Lower lobe of right lung (tissue), 2 donors: Measurements from ENCODE around the gene PLXNA4. TPM values are rescaled to one million over a fixed set of nuclear protein-coding genes. Genes with fewer than 3 reads are reported as not detected.

ENCODE experiments used
- ATAC-seq, 2 donors: fragments of 200-7000 bp; cut with Tn5 transposase; one replicate each; pipeline ENCODE4 v1.9.1; 2020 to 2022; ENCODE audit warnings: mild to moderate bottlenecking in 2 of 2, moderate library complexity in 2 of 2
- DNase-seq: peaks from one replicate; pipeline ENCODE4 v3.0.0-alpha.2; 2020
- H3K27ac ChIP-seq: fragments of 200-600 bp; one replicate; pipeline ENCODE4 v1.8.0; 2022
- H3K27me3 ChIP-seq: fragments of 200-600 bp; one replicate; pipeline ENCODE4 v1.8.0; 2022; ENCODE audit warnings: low read depth
- H3K36me3 ChIP-seq: fragments of 200-600 bp; one replicate; pipeline ENCODE4 v1.8.0; 2022; ENCODE audit warnings: mild to moderate bottlenecking
- H3K4me1 ChIP-seq: fragments of 200-600 bp; one replicate; pipeline ENCODE4 v1.8.0; 2022
- H3K4me3 ChIP-seq: fragments of 200-600 bp; one replicate; pipeline ENCODE4 v1.8.0; 2022; ENCODE audit warnings: mild to moderate bottlenecking
- H3K9me3 ChIP-seq: fragments of 200-600 bp; one replicate; pipeline ENCODE4 v1.8.0; 2022
- intact Hi-C: fragments of 100-400 bp; cut with DNase I; formaldehyde crosslinking; loops from one replicate; pipeline ENCODE4 v1.11.0; 2022
- total RNA-seq: library from RNA; stranded (reverse); fragmentation: NEBNext Ultra II Directional; extraction: Animal tissue kit (Norgen Biotek cat#: 25700); gene quantifications from one replicate; pipeline ENCODE4 v1.2.1, GENCODE V29; 2021
- TF ChIP-seq, protein P1 (sequence below): fragments of 200-600 bp; IDR thresholded peaks from one replicate; pipeline ENCODE4 v1.8.0; 2022; ENCODE audit warnings: antibody characterized with exemption, mild to moderate bottlenecking
- donor health status: DM: no; HTN: yes; CAD: no; lungs with severe emphysema.

The PLXNA4 gene
- total RNA-seq, 1 donor from 2014 or later = 4.3 TPM

DNA sequence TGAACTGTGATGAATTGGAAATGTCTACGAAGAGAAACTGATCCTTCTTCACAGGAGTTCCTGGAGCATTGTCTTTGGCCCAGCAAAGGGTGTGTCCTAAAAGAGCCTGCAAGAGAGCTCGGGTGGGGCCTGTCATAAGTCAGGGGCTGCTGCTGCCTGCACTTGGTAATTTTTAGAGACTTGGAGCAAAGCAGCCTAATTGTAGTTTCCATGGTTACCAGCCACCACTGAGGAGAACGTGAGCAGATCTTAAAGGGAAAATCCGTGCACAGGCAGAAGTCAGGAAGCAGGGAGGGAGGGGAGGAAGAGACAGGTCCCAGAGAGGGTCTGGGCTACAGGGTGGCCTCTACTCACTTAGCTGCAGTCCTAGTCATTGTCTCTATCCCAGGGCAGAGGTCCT lies 463.6 kb downstream of the PLXNA4 start:
- H3K27me3 ChIP-seq = no peaks in the 10 kb centered on the region
- intact Hi-C loops = no loop called here
- no peaks in the 10 kb centered on the region for H3K9me3 ChIP-seq
- no peak overlapping the region for H3K27ac ChIP-seq
- TF ChIP-seq, protein P1, sequence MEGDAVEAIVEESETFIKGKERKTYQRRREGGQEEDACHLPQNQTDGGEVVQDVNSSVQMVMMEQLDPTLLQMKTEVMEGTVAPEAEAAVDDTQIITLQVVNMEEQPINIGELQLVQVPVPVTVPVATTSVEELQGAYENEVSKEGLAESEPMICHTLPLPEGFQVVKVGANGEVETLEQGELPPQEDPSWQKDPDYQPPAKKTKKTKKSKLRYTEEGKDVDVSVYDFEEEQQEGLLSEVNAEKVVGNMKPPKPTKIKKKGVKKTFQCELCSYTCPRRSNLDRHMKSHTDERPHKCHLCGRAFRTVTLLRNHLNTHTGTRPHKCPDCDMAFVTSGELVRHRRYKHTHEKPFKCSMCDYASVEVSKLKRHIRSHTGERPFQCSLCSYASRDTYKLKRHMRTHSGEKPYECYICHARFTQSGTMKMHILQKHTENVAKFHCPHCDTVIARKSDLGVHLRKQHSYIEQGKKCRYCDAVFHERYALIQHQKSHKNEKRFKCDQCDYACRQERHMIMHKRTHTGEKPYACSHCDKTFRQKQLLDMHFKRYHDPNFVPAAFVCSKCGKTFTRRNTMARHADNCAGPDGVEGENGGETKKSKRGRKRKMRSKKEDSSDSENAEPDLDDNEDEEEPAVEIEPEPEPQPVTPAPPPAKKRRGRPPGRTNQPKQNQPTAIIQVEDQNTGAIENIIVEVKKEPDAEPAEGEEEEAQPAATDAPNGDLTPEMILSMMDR = no peak
- DNase-seq = no peak
- no peaks in the 10 kb centered on the region for H3K4me1 ChIP-seq
- H3K4me3 ChIP-seq = no peak overlapping the region
- no peaks in the 10 kb centered on the region for H3K36me3 ChIP-seq
- no peak for ATAC-seq

DNA sequence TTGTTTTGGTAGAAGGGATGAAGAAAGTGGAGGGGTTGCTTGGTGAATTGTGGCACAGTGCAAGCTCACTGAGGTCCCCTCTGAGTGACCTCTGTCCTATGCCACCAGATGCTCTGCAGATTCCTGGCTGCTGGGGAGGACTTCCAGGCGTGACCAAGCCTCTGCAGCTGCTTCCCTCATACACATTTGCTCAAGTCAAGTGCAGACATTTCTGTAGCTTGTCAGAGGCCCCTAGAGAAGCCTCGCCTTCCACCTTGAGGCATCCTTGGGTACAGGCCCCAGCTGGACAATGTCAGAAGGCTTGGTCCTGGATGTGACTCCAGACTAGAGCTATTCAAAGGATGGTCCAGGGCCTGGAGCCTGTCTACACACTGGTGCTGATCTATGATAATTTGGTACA lies 464.2 kb downstream of the PLXNA4 start:
- ATAC-seq = no peak
- TF ChIP-seq, protein P1 = no peak
- no peak overlapping the region for H3K4me3 ChIP-seq
- intact Hi-C loops = no loop called here
- no peaks in the 10 kb centered on the region for H3K36me3 ChIP-seq
- DNase-seq = no peak
- no peaks in the 10 kb centered on the region for H3K9me3 ChIP-seq
- H3K27me3 ChIP-seq = no peaks in the 10 kb centered on the region
- no peaks in the 10 kb centered on the region for H3K4me1 ChIP-seq
- no peak overlapping the region for H3K27ac ChIP-seq

DNA sequence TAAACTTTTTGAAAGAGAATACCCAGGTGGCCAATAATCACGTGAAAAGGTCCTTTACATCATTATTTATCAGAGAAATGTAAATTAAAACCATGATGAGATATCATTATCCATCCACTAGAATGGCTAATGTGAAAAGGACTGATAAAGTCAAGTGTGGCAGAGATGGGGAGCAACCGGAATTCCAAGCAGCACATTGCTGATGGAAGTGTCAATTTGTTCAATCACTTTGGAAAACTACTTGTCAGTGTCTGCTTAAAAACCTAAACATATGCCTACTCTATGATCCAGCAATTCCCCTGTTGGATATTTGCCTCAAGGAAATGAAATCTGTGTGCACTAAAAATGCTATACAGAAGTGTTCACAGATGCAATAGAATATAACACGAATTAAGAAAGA lies 465.6 kb downstream of the PLXNA4 start:
- Histone ChIP-seq H3K27me3 (peaks cover 6% of the 10 kb centered on the region), H3K4me1 (no peaks in the 10 kb centered on the region), H3K27ac (no peak overlapping the region), H3K36me3 (no peaks in the 10 kb centered on the region), H3K4me3 (no peak overlapping the region), H3K9me3 (no peaks in the 10 kb centered on the region)
- TF ChIP-seq, protein P1 = no peak
- DNase-seq (no peak), ATAC-seq (no peak)
- intact Hi-C loops = no loop called here

DNA sequence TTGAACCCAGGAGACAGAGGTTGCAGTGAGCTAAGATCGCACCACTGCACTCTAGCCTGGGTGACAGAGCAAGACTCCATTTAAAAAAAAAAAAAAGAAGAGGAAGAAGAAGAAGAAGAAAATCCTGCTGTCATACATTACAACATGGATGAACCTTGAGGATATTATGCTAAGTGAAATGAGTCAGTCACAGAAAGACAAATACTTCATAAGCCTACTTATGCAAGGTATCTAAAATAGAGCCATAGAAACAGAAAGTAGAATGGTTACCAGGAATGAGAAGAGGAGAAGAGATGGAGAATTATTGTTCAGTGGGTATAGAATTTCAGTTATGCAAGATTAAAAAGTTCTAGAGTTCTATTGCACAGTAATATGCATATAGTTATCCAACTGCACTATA lies 466.5 kb downstream of the PLXNA4 start:
- H3K4me3 ChIP-seq = no peak overlapping the region
- intact Hi-C loops = no loop called here
- peaks cover 6% of the 10 kb centered on the region for H3K27me3 ChIP-seq
- H3K4me1 ChIP-seq = no peaks in the 10 kb centered on the region
- no peak overlapping the region for H3K27ac ChIP-seq
- TF ChIP-seq, protein P1 = no peak
- no peaks in the 10 kb centered on the region for H3K36me3 ChIP-seq
- no peak for DNase-seq
- no peaks in the 10 kb centered on the region for H3K9me3 ChIP-seq
- ATAC-seq = no peak

DNA sequence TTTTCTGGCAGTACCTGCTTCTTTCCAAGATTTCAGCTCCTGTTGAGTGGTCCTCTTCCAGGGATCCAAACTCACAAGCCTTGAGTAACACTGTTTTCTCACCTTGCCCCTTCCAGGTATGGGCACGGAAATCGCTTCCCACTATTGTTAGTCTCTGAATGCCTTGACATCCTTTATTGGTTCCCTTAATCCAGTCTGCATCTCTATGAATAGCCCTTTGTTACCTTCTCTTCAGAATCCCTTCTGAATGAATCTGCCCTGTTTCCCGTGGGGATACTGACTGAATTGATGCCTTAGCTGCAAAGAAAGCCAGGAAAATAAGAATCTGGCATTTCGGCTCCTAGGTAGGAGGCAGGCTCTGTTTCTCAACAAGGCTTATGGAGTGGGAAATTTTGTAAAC lies 467.7 kb downstream of the PLXNA4 start:
- no peak for DNase-seq
- H3K4me3 ChIP-seq = no peak overlapping the region
- no peaks in the 10 kb centered on the region for H3K4me1 ChIP-seq
- H3K27ac ChIP-seq = no peak overlapping the region
- intact Hi-C loops = no loop called here
- H3K36me3 ChIP-seq = no peaks in the 10 kb centered on the region
- TF ChIP-seq, protein P1 = no peak
- no peaks in the 10 kb centered on the region for H3K9me3 ChIP-seq
- ATAC-seq = no peak
- H3K27me3 ChIP-seq = peaks cover 6% of the 10 kb centered on the region

DNA sequence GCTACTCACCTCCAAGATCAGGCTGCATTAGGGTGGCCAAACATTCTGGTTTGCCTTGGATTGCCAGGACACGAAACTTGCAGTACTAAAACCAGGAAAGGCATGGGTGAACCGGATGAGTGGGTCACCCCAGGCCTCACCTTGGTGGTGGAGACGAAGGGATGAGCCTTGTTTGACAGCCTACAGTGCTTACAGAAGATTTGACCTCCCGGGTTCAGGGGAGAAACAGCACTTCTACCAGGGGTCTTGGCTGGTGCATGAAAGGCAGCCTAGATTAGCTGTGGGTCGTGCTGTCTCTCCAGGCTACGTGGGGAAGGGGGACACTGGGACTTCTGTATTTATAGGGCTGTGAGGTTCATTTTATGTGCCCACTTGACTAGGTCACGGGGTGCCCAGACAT lies 469.8 kb downstream of the PLXNA4 start:
- DNase-seq (no peak), ATAC-seq (no peak)
- Histone ChIP-seq H3K9me3 (no peaks in the 10 kb centered on the region), H3K4me3 (no peak overlapping the region), H3K27me3 (peaks cover 6% of the 10 kb centered on the region), H3K4me1 (no peaks in the 10 kb centered on the region), H3K36me3 (no peaks in the 10 kb centered on the region), H3K27ac (no peak overlapping the region)
- intact Hi-C loops = no loop called here
- TF ChIP-seq, protein P1 = no peak
